ENCODE measurements around the gene NFKB2.

The NFKB2 gene

DNA sequence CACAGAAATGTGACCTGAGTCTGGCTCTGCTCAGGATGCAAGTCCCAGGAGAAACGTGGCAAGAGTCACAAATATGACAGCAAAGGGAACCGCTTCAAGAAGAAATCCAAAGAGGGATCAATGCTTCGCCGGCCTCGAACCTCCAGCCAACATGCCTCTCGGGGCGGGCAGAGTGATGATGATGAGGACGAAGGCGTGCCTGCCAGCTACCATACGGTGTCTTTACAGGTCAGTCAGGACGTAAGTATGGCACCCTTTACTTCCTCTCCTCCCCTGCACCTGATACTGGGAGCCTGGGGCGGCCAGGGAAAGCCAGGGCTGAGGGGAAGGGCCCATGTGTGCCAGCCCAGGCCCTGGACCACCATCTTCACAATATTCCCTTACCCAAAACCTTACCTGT, 18.6 kb upstream of the NFKB2 start:
- H3K27me3 ChIP-seq (ENCODE audit: insufficient read depth, poor library complexity, severe bottlenecking) = no peaks in the 10 kb centered on the region
- no peak overlapping the region for H3K27ac ChIP-seq (replicated peaks)
- no peak overlapping the region for H3K4me3 ChIP-seq (replicated peaks; ENCODE audit: insufficient read depth, low read length)
- DNase-seq (ENCODE audit: low read depth in 1 of 2, low spot score in 1 of 2) = no peak
- no peak for TF ChIP-seq POLR2AphosphoS5 (IDR thresholded peaks at IDR 0.05; ENCODE audit: low read depth)
- TF ChIP-seq SPI1 (IDR thresholded peaks at IDR 0.05; ENCODE audit: borderline replicate concordance, low read depth) = no peak
- TF ChIP-seq, protein P1, sequence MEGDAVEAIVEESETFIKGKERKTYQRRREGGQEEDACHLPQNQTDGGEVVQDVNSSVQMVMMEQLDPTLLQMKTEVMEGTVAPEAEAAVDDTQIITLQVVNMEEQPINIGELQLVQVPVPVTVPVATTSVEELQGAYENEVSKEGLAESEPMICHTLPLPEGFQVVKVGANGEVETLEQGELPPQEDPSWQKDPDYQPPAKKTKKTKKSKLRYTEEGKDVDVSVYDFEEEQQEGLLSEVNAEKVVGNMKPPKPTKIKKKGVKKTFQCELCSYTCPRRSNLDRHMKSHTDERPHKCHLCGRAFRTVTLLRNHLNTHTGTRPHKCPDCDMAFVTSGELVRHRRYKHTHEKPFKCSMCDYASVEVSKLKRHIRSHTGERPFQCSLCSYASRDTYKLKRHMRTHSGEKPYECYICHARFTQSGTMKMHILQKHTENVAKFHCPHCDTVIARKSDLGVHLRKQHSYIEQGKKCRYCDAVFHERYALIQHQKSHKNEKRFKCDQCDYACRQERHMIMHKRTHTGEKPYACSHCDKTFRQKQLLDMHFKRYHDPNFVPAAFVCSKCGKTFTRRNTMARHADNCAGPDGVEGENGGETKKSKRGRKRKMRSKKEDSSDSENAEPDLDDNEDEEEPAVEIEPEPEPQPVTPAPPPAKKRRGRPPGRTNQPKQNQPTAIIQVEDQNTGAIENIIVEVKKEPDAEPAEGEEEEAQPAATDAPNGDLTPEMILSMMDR (IDR thresholded peaks at IDR 0.05; ENCODE audit: insufficient read depth, low read length) = no peak
- TF ChIP-seq, protein P2, sequence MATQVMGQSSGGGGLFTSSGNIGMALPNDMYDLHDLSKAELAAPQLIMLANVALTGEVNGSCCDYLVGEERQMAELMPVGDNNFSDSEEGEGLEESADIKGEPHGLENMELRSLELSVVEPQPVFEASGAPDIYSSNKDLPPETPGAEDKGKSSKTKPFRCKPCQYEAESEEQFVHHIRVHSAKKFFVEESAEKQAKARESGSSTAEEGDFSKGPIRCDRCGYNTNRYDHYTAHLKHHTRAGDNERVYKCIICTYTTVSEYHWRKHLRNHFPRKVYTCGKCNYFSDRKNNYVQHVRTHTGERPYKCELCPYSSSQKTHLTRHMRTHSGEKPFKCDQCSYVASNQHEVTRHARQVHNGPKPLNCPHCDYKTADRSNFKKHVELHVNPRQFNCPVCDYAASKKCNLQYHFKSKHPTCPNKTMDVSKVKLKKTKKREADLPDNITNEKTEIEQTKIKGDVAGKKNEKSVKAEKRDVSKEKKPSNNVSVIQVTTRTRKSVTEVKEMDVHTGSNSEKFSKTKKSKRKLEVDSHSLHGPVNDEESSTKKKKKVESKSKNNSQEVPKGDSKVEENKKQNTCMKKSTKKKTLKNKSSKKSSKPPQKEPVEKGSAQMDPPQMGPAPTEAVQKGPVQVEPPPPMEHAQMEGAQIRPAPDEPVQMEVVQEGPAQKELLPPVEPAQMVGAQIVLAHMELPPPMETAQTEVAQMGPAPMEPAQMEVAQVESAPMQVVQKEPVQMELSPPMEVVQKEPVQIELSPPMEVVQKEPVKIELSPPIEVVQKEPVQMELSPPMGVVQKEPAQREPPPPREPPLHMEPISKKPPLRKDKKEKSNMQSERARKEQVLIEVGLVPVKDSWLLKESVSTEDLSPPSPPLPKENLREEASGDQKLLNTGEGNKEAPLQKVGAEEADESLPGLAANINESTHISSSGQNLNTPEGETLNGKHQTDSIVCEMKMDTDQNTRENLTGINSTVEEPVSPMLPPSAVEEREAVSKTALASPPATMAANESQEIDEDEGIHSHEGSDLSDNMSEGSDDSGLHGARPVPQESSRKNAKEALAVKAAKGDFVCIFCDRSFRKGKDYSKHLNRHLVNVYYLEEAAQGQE (IDR thresholded peaks at IDR 0.05; ENCODE audit: insufficient replicate concordance, low read depth) = no peak
- no peak for TF ChIP-seq GABPA (IDR thresholded peaks at IDR 0.05; ENCODE audit: low read depth)

DNA sequence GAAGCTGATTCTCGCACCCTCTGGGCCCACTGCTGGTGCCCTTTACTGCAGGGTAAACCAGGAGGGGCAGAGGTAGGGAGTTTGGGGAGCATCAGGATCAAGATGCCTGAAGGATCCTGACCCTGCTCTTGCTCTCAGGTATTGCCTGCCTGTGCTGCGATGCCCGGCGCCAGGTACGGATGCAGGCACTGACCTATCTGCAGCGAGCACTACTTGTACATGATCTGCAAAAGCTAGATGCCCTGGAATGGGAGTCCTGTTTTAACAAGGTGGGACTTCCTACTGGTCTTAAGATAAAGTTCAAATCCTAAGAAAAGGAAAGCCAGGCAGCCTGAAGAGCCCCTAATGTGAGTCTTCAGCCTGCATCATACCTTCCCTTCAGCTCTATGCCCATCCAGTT, 16.1 kb upstream of the NFKB2 start:
- Histone ChIP-seq H3K27ac (replicated peaks) (no peak overlapping the region), H3K27me3 (ENCODE audit: insufficient read depth, poor library complexity, severe bottlenecking) (no peaks in the 10 kb centered on the region), H3K4me3 (replicated peaks; ENCODE audit: insufficient read depth, low read length) (no peak overlapping the region)
- TF ChIP-seq POLR2AphosphoS5 (IDR thresholded peaks at IDR 0.05; ENCODE audit: low read depth) = no peak
- no peak for TF ChIP-seq SPI1 (IDR thresholded peaks at IDR 0.05; ENCODE audit: borderline replicate concordance, low read depth)
- TF ChIP-seq, protein P1 (IDR thresholded peaks at IDR 0.05; ENCODE audit: insufficient read depth, low read length) = no peak
- no peak for TF ChIP-seq GABPA (IDR thresholded peaks at IDR 0.05; ENCODE audit: low read depth)
- TF ChIP-seq, protein P2 (IDR thresholded peaks at IDR 0.05; ENCODE audit: insufficient replicate concordance, low read depth) = no peak
- DNase-seq (ENCODE audit: low read depth in 1 of 2, low spot score in 1 of 2) = no peak

DNA sequence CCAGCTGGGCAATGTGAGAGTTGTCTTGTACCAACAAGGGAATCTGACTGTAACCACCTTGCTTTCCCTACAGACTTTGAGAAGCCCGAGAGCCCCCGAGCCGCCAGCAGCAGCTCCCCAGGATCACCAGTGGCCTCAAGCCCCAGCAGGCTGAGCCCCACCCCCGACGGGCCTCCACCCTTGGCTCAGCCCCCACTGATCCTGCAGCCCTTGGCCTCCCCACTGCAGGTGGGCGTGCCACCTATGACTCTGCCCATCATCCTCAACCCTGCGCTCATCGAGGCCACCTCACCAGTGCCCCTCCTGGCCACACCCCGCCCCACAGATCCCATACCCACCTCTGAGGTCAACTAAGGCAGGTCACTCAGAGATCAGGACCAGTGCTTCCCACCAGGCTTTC, 13.5 kb upstream of the NFKB2 start:
- Histone ChIP-seq H3K27me3 (ENCODE audit: insufficient read depth, poor library complexity, severe bottlenecking) (no peaks in the 10 kb centered on the region), H3K27ac (replicated peaks) (no peak overlapping the region), H3K4me3 (replicated peaks; ENCODE audit: insufficient read depth, low read length) (no peak overlapping the region)
- TF ChIP-seq GABPA (IDR thresholded peaks at IDR 0.05; ENCODE audit: low read depth) = no peak
- TF ChIP-seq, protein P2 (IDR thresholded peaks at IDR 0.05; ENCODE audit: insufficient replicate concordance, low read depth) = no peak
- TF ChIP-seq SPI1 (IDR thresholded peaks at IDR 0.05; ENCODE audit: borderline replicate concordance, low read depth) = no peak
- TF ChIP-seq, protein P1 (IDR thresholded peaks at IDR 0.05; ENCODE audit: insufficient read depth, low read length) = no peak
- TF ChIP-seq POLR2AphosphoS5 (IDR thresholded peaks at IDR 0.05; ENCODE audit: low read depth) = no peak
- no peak for DNase-seq (ENCODE audit: low read depth in 1 of 2, low spot score in 1 of 2)

Data from HL-60 (cell line).